Measurements from ENCODE around the gene MBLAC1. TPM values are rescaled to one million over a fixed set of nuclear protein-coding genes. Genes with fewer than 3 reads are reported as not detected.

Gene MBLAC1
- total and polyA plus RNA-seq, 8 donors: 1.1 to 3.7 (median 1.9) TPM

DNA sequence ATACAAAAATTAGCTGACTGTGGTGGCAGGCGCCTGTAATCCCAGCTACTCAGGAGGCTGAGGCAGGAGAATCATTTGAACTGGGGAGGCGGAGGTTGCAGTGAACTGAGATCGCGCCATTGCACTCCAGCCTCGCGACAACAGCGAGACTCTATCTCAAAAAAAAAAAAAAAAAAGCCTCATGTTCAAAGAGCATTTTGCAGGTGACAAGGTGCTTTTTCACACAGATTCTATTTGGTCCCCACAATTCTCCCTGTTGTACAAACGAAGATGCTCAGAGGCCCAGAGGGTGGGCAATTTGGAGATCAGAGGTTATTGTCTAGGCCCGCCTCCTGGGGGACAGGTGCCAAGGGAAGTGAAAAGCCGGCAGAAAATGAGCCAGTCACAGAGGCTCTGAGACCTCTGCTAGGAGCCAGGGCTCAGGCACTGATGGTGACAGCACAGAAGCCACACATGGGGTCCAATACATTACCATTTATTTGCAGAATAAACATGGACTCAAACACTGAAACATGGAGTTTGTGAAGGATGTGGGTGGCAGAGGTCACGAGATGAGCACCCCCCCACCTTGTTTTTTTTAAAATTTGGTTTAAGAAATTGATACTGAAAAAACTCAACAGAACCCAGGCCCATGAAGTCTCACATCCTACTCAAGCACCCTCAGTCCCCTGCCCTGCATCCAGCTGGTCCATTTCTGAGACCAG, 42.5 kb downstream of the MBLAC1 start:
- WGBS, 2 donors: 81 to 86% methylated on average over 11 of the region's 11 CpGs
- Histone ChIP-seq H3K27me3 (no peaks in the 10 kb centered on the region), H3K4me3 (no peak overlapping the region), H3K36me3 (no peaks in the 10 kb centered on the region), H3K9me3 (no peaks in the 10 kb centered on the region), H3K27ac (no peak overlapping the region), H3K4me1 (peaks cover 0 to 10% (median 0%) of the 10 kb centered on the region in 3 donors)
- ATAC-seq: no peak
- no peak for FAIRE-seq
- peak in 1 of 6 donors; percentile 29 for DNase-seq
- TF ChIP-seq CTCF (IDR thresholded peaks at IDR 0.05): no peak
- intact Hi-C loops (cut with DNase I): no loop called here

DNA sequence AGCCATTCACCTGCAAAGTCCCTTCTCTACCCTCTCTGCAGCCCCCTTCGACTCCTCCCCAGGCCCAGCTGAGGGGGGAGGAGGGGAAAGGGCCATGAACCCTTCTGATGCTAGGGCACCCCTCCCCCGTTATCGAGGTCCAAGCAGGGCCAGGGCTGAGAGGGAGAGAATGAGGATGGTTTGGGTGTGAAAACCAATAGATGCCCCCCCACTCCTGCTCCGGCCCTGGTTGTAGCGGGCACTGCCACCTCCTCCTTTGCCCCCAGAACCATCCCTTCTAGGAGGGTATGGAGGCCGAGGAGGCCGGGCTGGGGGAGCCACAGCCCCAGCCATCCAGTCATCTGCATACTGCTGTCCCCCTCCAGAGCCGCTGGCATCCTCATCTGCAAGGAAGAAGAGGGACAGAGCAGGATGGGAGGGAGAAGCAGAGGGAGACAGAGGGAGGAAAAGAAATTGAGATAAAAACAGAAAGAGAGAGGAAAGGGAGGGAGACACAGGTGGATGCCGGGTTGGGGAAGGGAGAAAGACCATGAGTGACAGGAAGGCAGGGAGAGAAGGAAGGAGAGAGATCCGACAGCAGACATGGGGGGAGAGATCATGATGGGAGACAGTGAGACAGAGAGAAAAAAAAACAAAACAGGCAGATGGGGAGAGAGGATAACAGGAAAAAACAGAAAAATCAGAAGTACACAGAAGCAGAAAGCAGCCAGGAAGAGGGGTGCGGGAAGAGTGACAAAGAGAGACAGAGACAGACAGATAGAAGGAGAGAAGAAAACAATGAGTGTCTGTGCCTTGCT, 43.5 kb downstream of the MBLAC1 start:
- Histone ChIP-seq H3K4me1 (peaks cover 0 to 10% (median 0%) of the 10 kb centered on the region in 3 donors), H3K36me3 (no peaks in the 10 kb centered on the region), H3K27me3 (no peaks in the 10 kb centered on the region), H3K9me3 (no peaks in the 10 kb centered on the region), H3K27ac (no peak overlapping the region), H3K4me3 (no peak overlapping the region)
- DNase-seq (peak in 1 of 6 donors; percentile 43), ATAC-seq (no peak), FAIRE-seq (no peak)
- 74 to 78% methylated on average over 11 of the region's 11 CpGs for WGBS, 2 donors
- no peak for TF ChIP-seq CTCF (IDR thresholded peaks at IDR 0.05)
- intact Hi-C loops (cut with DNase I): no loop called here

DNA sequence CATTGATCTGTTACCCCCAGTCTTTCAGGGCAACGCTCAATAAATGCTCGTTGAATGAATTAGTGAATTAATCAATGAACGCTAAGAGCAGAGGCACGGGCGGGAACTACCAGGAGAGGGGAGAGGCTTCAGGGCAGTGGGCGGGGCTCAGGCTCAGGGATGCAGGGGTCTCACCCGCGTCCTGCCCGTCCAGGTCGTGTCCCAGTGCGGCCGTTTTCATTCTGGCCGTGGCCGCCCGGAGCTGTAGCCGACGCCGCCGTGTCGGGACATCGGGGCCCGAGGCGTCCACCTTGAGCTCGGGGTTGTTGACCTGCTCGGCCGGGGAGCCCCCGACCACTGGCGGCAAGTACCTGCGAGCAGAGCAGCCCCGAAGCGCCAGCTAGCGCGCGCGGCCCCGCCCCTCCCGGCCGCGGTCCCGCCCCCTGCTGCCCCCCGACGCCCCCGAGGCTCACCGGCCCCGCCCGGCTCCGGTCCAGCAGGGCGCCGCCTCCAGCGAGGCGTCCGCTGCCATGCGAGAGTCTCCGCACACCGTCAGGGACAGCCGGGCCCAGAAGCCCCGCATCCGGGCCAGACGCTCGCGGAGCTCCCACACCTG, 44.4 kb downstream of the MBLAC1 start:
- Histone ChIP-seq H3K27me3 (no peaks in the 10 kb centered on the region), H3K4me1 (peaks cover 0 to 10% (median 0%) of the 10 kb centered on the region in 3 donors), H3K27ac (no peak overlapping the region), H3K9me3 (no peaks in the 10 kb centered on the region), H3K4me3 (peak overlapping the region; percentile 8 to 47 (median 24)), H3K36me3 (no peaks in the 10 kb centered on the region)
- DNase-seq: peak in 3 of 6 donors; percentile 36 to 67 (median 66)
- TF ChIP-seq CTCF (IDR thresholded peaks at IDR 0.05): no peak
- intact Hi-C loops (cut with DNase I): no loop called here
- peak in 3 of 4 donors; percentile 29 to 50 (median 45) for ATAC-seq
- 4% methylated on average over 33 to 61 of the region's 61 CpGs for WGBS, 2 donors
- no peak for FAIRE-seq

DNA sequence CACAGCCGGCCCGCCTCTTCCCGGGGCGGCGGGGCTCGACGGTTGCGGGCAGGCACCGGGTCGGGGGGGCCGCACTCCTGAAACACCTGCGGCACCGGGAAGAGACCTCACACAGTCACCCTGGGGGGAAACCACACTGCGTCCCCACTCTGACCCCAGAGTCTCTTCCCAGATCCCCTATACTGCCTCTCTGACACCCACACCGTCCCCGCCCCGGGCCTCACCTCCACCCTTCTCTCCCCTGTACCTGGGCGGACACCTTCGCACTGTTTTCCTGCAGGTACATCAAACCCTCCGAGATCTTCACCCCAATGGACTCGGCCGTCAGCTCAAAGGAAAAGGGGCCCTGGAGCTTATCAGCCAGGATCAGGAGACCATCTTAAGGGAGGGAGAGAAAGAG, 45.1 kb downstream of the MBLAC1 start:
- Histone ChIP-seq H3K36me3 (no peaks in the 10 kb centered on the region), H3K27ac (no peak overlapping the region), H3K4me1 (peaks cover 0 to 10% (median 0%) of the 10 kb centered on the region in 3 donors), H3K27me3 (no peaks in the 10 kb centered on the region), H3K9me3 (no peaks in the 10 kb centered on the region), H3K4me3 (peak overlapping the region in 2 of 4 donors; percentile 29 to 47)
- no peak for TF ChIP-seq CTCF (IDR thresholded peaks at IDR 0.05)
- DNase-seq (no peak), FAIRE-seq (no peak), ATAC-seq (no peak)
- WGBS, 2 donors: 31 to 40% methylated on average over 18 to 22 of the region's 22 CpGs
- intact Hi-C loops (cut with DNase I): no loop called here
